ENCODE measurements around the gene CCT2.

The CCT2 gene

GRCh38 chr12:69550569-69551350, 34.5 kb upstream of the CCT2 start:
- H3K4me3 ChIP-seq (ENCODE audit: low read depth, low read length): no peak overlapping the region
- CTCF ChIA-PET: interaction anchor here (0.7 kb wide), 1 partner anchor 137 kb away, joined by 3 read pairs; no protein-coding TSS in a partner anchor
- H3K27ac ChIP-seq (ENCODE audit: extremely low read depth, low read depth, low read length): no peak overlapping the region
- TF ChIP-seq ZFP69B (tag by site-specific recombination; IDR thresholded peaks at IDR 0.05): no peak
- no peak for TF ChIP-seq ZNF473 (tag by site-specific recombination; IDR thresholded peaks at IDR 0.05)
- TF ChIP-seq KLF8 (tag by site-specific recombination; IDR thresholded peaks at IDR 0.05): no peak
- TF ChIP-seq MYNN (tag by site-specific recombination; IDR thresholded peaks at IDR 0.05; ENCODE audit: borderline replicate concordance): no peak
- no peak for TF ChIP-seq ZNF114 (tag by site-specific recombination; IDR thresholded peaks at IDR 0.05)
- TF ChIP-seq ZNF24 (tag by site-specific recombination; IDR thresholded peaks at IDR 0.05): no peak
- no peak for TF ChIP-seq ZSCAN30 (tag by site-specific recombination; IDR thresholded peaks at IDR 0.05)
- TF ChIP-seq WT1 (tag by site-specific recombination; IDR thresholded peaks at IDR 0.05): no peak
- TF ChIP-seq ZNF701 (tag by site-specific recombination; IDR thresholded peaks at IDR 0.05): no peak
- TF ChIP-seq CTCF (tag by site-specific recombination; IDR thresholded peaks at IDR 0.05): no peak
- no peak for TF ChIP-seq ZNF37A (tag by site-specific recombination; IDR thresholded peaks at IDR 0.05)
- TF ChIP-seq ZNF140 (tag by site-specific recombination; IDR thresholded peaks at IDR 0.05): no peak
- no peak for TF ChIP-seq ZNF623 (tag by site-specific recombination; IDR thresholded peaks at IDR 0.05)
- no peak for TF ChIP-seq ZNF561 (tag by site-specific recombination; IDR thresholded peaks at IDR 0.05; ENCODE audit: borderline replicate concordance)
- H3K9me3 ChIP-seq (ENCODE audit: control insufficient read depth, insufficient read depth, low read depth, low read length): no peaks in the 10 kb centered on the region
- POLR2A ChIA-PET: no interaction called here
- H3K4me1 ChIP-seq (ENCODE audit: control insufficient read depth, insufficient read depth, low read length): peaks cover 9% of the 10 kb centered on the region; the same call in 1 of the 2 replicates
- no peaks in the 10 kb centered on the region; a peak in 1 of 3 replicates for H3K36me3 ChIP-seq (ENCODE audit: control insufficient read depth in 2 of 2, insufficient read depth in 1 of 2, low read length in 2 of 2)

GRCh38 chr12:69553628-69554248, 31.5 kb upstream of the CCT2 start:
- Histone ChIP-seq H3K4me3 (ENCODE audit: low read depth, low read length) (no peak overlapping the region), H3K9me3 (ENCODE audit: control insufficient read depth, insufficient read depth, low read depth, low read length) (no peaks in the 10 kb centered on the region), H3K36me3 (ENCODE audit: control insufficient read depth in 2 of 2, insufficient read depth in 1 of 2, low read length in 2 of 2) (no peaks in the 10 kb centered on the region; a peak in 1 of 3 replicates), H3K4me1 (ENCODE audit: control insufficient read depth, insufficient read depth, low read length) (peaks cover 9% of the 10 kb centered on the region; the same call in 1 of the 2 replicates), H3K27ac (ENCODE audit: extremely low read depth, low read depth, low read length) (no peak overlapping the region; the same call in 1 of the 2 replicates)
- CTCF ChIA-PET: interaction anchor here (1.1 to 8.0 kb wide), 2 partner anchors 9 to 17 kb away, joined by 5 to 63 read pairs; no protein-coding TSS in a partner anchor
- POLR2A ChIA-PET: interaction anchor here (0.7 to 1.3 kb wide), 3 partner anchors 32 to 660 kb away, joined by 3 read pairs; partner anchors contain the start of gene FRS2
- TF ChIP-seq ZBTB49 (tag by site-specific recombination; IDR thresholded peaks at IDR 0.05; ENCODE audit: low read depth) (no peak), PRDM10 (tag by site-specific recombination; IDR thresholded peaks at IDR 0.05) (peak; percentile 54), ZNF239 (tag by site-specific recombination; IDR thresholded peaks at IDR 0.05) (no peak), ZNF513 (tag by site-specific recombination; IDR thresholded peaks at IDR 0.05) (no peak), ZNF785 (tag by site-specific recombination; IDR thresholded peaks at IDR 0.05) (no peak), BCL6B (tag by site-specific recombination; IDR thresholded peaks at IDR 0.05) (peak; percentile 46; the same call in 1 of the 2 replicates), ZNF112 (tag by site-specific recombination; IDR thresholded peaks at IDR 0.05) (no peak)

All from HEK293 (cell line).